Ishikawa (cell line): ENCODE data around the gene WNT7A.

Source experiments
- CEBPB ChIP-seq: IDR thresholded peaks from 2 replicates; pipeline ENCODE4 v1.6.1; 2012
- CREB1 ChIP-seq: IDR thresholded peaks from 2 replicates; pipeline ENCODE4 v1.6.1; 2012; ENCODE audit warnings: low read depth
- EP300 ChIP-seq: IDR thresholded peaks from 2 replicates; pipeline ENCODE4 v1.6.1; 2012; ENCODE audit warnings: borderline replicate concordance
- FOXM1 ChIP-seq: IDR thresholded peaks from 2 replicates; pipeline ENCODE4 v1.6.1; 2012; ENCODE audit warnings: low read depth, borderline replicate concordance
- TAF1 ChIP-seq: IDR thresholded peaks from 2 replicates; pipeline ENCODE4 v1.6.1; 2012; ENCODE audit warnings: low read depth, mild to moderate bottlenecking
- TCF12 ChIP-seq: IDR thresholded peaks from 2 replicates; pipeline ENCODE4 v1.6.1; 2012; ENCODE audit warnings: low read depth
- TEAD4 ChIP-seq: IDR thresholded peaks from 2 replicates; pipeline ENCODE4 v1.6.1; 2012
- TF ChIP-seq, protein P1 (sequence below): IDR thresholded peaks from 2 replicates; pipeline ENCODE4 v1.6.1; 2012

DNA sequence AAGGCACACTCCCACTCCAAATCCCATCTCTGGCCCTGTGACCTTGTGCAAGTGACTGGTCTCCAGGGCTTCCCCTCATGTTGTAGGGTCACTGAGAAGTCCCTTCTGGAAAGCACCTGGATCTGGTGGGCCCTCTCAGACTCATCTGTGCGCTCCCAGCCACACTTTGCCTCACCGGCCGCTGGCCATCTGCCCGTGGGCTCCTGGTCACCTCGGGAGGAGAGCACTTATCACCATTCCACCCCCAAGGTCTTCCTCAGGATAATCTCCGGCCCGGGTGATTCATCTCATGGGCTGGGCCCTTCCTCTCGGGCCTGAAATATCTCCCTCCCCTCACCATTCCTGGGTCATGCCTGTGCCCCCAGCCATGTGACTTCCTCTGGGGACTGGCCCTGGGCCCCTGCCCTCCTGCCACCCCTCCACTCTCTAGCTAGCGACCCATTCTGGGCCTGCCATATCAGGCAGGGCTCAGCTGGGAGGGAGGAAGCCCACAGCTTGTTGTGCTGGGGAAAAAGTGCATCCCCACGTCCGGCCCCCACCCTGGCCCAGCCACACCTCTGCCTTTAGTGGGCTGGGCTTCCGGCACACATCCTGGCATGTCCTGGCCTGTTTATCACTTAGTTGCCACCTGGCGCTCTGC, 10.6 kb upstream of the WNT7A start:
- no peak for TF ChIP-seq CREB1
- TF ChIP-seq, protein P1, sequence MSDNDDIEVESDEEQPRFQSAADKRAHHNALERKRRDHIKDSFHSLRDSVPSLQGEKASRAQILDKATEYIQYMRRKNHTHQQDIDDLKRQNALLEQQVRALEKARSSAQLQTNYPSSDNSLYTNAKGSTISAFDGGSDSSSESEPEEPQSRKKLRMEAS, result no peak
- no peak for TF ChIP-seq TEAD4
- no peak for TF ChIP-seq CEBPB
- no peak for TF ChIP-seq TAF1
- no peak for TF ChIP-seq TCF12
- no peak for TF ChIP-seq FOXM1
- no peak for TF ChIP-seq EP300
